ENCODE results near the gene VNN1.

The VNN1 gene

DNA sequence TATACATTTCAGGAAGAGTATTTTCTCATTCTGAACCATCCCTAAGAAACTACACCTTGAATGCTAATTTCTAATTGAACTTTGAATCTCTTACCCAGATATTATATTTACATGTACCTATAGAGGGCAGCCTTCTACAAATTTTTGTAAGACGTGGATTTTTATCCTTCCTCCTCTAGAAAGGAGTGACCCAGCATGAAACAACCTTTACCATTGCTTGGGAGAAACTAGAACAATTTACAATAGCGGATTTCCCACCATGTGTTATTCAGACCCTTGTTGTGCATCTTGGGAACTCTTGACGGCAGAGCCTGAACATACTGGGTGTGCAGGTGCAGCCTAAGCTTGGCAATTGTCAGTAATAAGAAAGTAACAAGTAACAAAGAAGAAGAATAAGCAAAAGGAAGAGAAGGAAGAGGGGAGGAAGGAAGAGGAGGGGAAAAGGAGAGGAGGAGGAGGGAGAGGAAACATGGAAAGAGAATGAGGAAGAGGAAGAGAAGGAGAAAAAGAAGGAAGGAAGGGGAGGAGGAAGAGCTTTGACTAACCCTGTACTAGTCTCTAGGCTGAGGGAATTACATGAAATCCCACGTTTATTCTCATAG is 44.1 kb downstream of the VNN1 start:
- H3K4me3 Mint-ChIP-seq = no peak overlapping the region
- H3K9me3 Mint-ChIP-seq = peaks cover 3% of the 10 kb centered on the region
- TF ChIP-seq, protein P1, sequence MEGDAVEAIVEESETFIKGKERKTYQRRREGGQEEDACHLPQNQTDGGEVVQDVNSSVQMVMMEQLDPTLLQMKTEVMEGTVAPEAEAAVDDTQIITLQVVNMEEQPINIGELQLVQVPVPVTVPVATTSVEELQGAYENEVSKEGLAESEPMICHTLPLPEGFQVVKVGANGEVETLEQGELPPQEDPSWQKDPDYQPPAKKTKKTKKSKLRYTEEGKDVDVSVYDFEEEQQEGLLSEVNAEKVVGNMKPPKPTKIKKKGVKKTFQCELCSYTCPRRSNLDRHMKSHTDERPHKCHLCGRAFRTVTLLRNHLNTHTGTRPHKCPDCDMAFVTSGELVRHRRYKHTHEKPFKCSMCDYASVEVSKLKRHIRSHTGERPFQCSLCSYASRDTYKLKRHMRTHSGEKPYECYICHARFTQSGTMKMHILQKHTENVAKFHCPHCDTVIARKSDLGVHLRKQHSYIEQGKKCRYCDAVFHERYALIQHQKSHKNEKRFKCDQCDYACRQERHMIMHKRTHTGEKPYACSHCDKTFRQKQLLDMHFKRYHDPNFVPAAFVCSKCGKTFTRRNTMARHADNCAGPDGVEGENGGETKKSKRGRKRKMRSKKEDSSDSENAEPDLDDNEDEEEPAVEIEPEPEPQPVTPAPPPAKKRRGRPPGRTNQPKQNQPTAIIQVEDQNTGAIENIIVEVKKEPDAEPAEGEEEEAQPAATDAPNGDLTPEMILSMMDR (IDR thresholded peaks at IDR 0.05) = peak; percentile 44
- no peak overlapping the region for H3K27ac Mint-ChIP-seq
- peaks cover 3% of the 10 kb centered on the region for H3K27me3 Mint-ChIP-seq (ENCODE audit: low read depth, poor library complexity)
- H3K36me3 Mint-ChIP-seq (ENCODE audit: low read depth) = no peaks in the 10 kb centered on the region
- DNase-seq = no peak
- H3K4me1 Mint-ChIP-seq = no peaks in the 10 kb centered on the region

DNA sequence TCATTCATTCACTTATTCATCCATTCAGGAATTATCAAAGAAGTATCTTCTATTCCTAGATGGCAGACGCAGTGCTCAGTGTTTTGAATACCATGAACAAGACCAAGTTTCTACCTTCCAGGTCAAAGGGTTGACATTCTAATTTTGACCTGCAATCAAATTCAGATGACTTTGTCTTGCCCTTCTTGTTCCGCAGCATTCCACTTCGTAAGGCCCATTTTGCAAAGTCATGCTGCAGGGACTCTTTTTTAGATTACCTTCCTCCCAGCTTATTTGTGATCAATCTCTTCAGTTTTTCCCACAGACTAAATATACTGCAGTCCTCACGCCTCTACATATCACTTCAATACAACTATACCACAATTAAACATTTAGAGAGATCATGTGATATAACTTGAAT is 47.7 kb downstream of the VNN1 start:
- Mint-ChIP-seq H3K4me1 (no peaks in the 10 kb centered on the region), H3K36me3 (ENCODE audit: low read depth) (no peaks in the 10 kb centered on the region), H3K27ac (no peak overlapping the region), H3K27me3 (ENCODE audit: low read depth, poor library complexity) (peaks cover 3% of the 10 kb centered on the region), H3K9me3 (peaks cover 3% of the 10 kb centered on the region), H3K4me3 (no peak overlapping the region)
- TF ChIP-seq, protein P1 (IDR thresholded peaks at IDR 0.05) = no peak
- no peak for DNase-seq

DNA sequence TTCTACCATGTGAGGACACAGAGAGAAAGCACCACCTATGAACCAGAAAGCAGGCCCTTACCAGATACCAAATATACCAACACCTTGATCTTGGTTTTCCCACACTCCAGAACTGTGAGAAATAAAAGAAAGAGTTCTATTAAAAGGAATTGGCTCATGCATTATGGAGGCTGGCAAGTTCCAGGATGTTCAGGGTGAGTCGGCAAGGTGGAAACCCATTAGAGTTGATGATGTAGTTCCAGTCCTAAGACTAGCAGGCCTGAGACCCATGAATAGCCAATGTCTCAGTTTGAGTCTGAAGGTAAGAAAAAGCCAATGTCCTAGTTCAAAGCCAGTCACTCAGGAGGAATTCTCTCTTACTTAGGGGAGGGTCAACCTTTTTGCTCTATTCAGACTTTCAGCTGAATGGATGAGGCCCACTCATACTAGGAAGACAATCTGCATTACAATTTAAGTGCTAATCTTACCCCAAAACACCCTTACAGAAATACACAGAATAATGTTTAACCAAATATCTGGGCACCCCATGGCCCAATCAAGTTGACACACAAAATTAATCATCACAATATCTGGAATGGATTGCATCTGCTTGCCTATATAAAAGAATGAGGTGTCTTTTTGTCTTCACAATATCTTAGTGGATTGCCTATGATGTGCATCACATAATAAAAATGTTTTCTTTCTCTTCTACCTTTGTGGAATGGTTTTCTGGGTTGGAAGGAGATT is 49.4 kb downstream of the VNN1 start:
- H3K36me3 Mint-ChIP-seq (ENCODE audit: low read depth) = no peaks in the 10 kb centered on the region
- H3K4me3 Mint-ChIP-seq = no peak overlapping the region
- peaks cover 3% of the 10 kb centered on the region for H3K9me3 Mint-ChIP-seq
- H3K27ac Mint-ChIP-seq = no peak overlapping the region
- no peaks in the 10 kb centered on the region for H3K27me3 Mint-ChIP-seq (ENCODE audit: low read depth, poor library complexity)
- TF ChIP-seq, protein P1 (IDR thresholded peaks at IDR 0.05) = no peak
- no peaks in the 10 kb centered on the region for H3K4me1 Mint-ChIP-seq
- DNase-seq = no peak

DNA sequence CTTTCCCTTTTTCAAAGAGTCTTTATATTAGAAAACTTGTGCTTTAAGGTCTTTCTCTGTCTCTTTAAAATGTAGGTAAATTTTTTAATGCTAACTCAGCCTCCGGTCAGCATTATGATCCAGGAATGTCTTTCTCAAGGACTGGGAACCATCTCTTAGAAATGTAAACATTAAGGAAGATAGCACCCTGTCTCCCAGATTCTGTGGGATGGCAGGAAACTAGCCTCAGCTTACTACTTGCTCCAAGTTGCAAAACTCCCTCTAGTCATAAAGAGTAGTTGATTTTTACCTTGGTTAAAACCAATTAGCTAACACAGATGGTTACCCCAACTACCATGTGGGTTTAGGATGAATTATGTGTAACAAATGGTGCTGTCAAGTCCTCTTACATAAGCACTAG is 50.2 kb downstream of the VNN1 start:
- no peaks in the 10 kb centered on the region for H3K36me3 Mint-ChIP-seq (ENCODE audit: low read depth)
- DNase-seq = no peak

DNA sequence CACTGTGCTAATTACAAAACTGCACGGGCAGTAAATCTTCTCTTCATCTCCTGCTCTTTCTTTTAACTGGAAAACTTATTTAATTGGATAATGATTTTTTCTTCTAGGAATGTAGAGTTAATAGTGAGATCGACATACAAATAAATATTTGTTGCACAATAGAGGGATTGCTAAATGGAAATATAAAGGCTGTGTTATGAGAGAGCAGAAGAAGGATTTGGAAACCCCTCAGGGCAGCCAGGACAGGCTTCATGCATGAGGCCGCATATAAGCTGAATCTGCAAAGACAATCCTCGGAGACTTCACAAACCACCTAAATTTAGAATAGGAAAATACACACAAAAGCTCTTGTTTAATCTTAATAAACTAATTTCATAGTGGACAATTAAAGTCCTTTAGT is 51.9 kb downstream of the VNN1 start:
- Mint-ChIP-seq H3K9me3 (peaks cover 3% of the 10 kb centered on the region), H3K27me3 (ENCODE audit: low read depth, poor library complexity) (no peaks in the 10 kb centered on the region), H3K4me3 (no peak overlapping the region), H3K36me3 (ENCODE audit: low read depth) (no peaks in the 10 kb centered on the region), H3K4me1 (no peaks in the 10 kb centered on the region), H3K27ac (no peak overlapping the region)
- no peak for DNase-seq
- TF ChIP-seq, protein P1 (IDR thresholded peaks at IDR 0.05) = no peak

More for the DNA sequence above, 50.2 kb downstream of the VNN1 start:
- H3K27me3 Mint-ChIP-seq (ENCODE audit: low read depth, poor library complexity) = no peaks in the 10 kb centered on the region
- no peak overlapping the region for H3K27ac Mint-ChIP-seq
- TF ChIP-seq, protein P1 (IDR thresholded peaks at IDR 0.05) = no peak
- H3K9me3 Mint-ChIP-seq = peaks cover 3% of the 10 kb centered on the region
- H3K4me1 Mint-ChIP-seq = no peaks in the 10 kb centered on the region
- H3K4me3 Mint-ChIP-seq = no peak overlapping the region

DNA sequence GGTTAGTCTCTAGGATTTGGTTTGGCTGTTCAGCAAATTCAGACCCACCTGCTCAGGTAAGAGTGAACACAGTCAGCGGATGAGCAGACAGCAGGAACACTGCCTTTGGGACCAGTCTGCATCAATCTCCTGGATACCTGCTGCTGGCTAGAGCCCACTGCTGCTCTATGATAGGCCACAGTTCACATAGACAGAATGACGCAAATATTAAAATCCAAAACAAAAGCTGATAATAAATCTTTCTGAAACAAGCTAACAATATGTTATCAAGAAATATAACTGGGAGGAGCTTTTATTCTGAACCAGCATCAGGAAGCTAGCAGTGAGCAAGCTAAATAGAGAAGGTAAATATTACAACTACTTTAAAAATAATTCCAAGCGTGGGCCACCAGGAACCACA is 54.8 kb downstream of the VNN1 start, which contains the start of gene TAAR1:
Gene TAAR1, minus strand, starts transcription at position 101 of the 400 bp plus-strand sequence. CDS start 13,179 bp downstream, outside the sequence.
- Mint-ChIP-seq H3K9me3 (no peaks in the 10 kb centered on the region), H3K27me3 (ENCODE audit: low read depth, poor library complexity) (no peaks in the 10 kb centered on the region), H3K4me3 (no peak within 1 kb of the TSS), H3K36me3 (ENCODE audit: low read depth) (no peaks in the 10 kb centered on the region), H3K4me1 (no peaks in the 10 kb centered on the region), H3K27ac (no peak within 1 kb of the TSS)
- TF ChIP-seq, protein P1 (IDR thresholded peaks at IDR 0.05) = no peak
- no peak for DNase-seq

Measured in nephron progenitor cell (in vitro differentiated cells).